Colonic mucosa (tissue), 4 donors: ENCODE measurements around the gene ZNF668. TPM values are rescaled to one million over a fixed set of nuclear protein-coding genes. Genes with fewer than 3 reads are reported as not detected.

Experiments
- DNase-seq: peaks from one replicate; pipeline ENCODE4 v3.0.0-alpha.2; 2020
- H3K27ac ChIP-seq: fragments of 200-600 bp; one replicate; pipeline ENCODE4 v1.8.0; 2021
- H3K27me3 ChIP-seq: fragments of 200-600 bp; one replicate; pipeline ENCODE4 v1.8.0; 2021
- H3K36me3 ChIP-seq: fragments of 200-600 bp; one replicate; pipeline ENCODE4 v1.8.0; 2021
- H3K4me1 ChIP-seq: fragments of 200-600 bp; one replicate; pipeline ENCODE4 v1.8.0; 2021; ENCODE audit warnings: mild to moderate bottlenecking
- H3K4me3 ChIP-seq: fragments of 200-600 bp; one replicate; pipeline ENCODE4 v1.8.0; 2021
- H3K9ac ChIP-seq, 2 donors: one replicate each; pipeline ENCODE4 v1.7.0; 2013; ENCODE audit warnings: control low read depth in 2 of 2, low read depth in 2 of 2, low read length in 2 of 2
- H3K9me3 ChIP-seq: fragments of 200-600 bp; one replicate; pipeline ENCODE4 v1.8.0; 2021
- intact Hi-C: fragments of 100-400 bp; cut with DNase I; formaldehyde crosslinking; loops from one replicate; pipeline ENCODE4 v1.14.1; 2022
- total RNA-seq, 2 donors: library from RNA; stranded (reverse); fragmentation: NEBNext Ultra II Directional in 1 of 2; extraction: Animal tissue kit (Norgen Biotek cat#: 25700) in 1 of 2; gene quantifications; one replicate each; pipeline ENCODE4 v1.2.1, GENCODE V29; 2021
- TF ChIP-seq, protein P1 (sequence below): fragments of 200-600 bp; IDR thresholded peaks from one replicate; pipeline ENCODE4 v1.8.0; 2022; ENCODE audit warnings: antibody characterized with exemption, mild to moderate bottlenecking
- donor health status: healthy.
- donor health status: DM: no; HTN: no; CAD: no.
- donor health status: DM: no; HTN: no; CAD: no.

Gene ZNF668
- total RNA-seq, 2 donors from 2014 or later, result 7.8 to 12.8 TPM

DNA sequence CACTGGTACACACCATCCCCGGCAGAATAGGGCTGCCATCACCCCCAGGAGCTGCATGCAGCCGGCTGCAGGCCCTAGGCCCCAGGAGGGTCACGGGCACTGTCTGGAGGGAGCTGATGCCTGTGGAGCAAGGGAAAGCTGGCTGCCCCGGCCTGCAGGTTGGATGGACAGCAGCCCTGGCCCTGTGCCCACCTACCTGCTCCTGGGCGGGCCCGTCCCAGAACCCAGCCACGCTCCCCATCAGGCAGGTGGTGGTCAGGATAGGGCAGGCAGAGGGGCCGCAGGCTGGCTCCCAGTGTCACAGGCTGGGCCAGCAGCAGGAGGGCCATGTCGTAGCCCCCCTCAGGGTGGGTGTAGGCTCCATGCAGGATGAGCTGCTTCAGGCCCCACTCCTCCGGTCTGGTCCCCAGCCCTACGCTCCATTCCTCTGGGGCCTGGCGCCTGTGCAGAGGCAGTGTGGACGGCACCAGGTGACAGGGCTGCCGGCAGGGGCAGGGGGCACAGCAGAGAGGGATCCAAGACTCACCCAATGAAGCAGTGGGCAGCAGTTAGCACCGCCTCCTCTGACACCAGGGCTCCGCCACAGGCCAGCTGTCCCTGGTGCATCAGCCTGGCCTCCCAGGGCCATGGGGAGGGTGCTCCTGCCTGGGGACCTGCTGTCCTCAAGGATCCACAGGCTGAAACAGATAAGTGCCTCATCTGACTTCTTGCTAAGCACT is 10.7 kb upstream of the ZNF668 start:
- Histone ChIP-seq H3K4me1 (no peaks in the 10 kb centered on the region), H3K4me3 (no peak overlapping the region), H3K27me3 (no peaks in the 10 kb centered on the region), H3K9me3 (no peaks in the 10 kb centered on the region), H3K36me3 (no peaks in the 10 kb centered on the region), H3K9ac (no peak overlapping the region), H3K27ac (no peak overlapping the region)
- intact Hi-C loops, result no loop called here
- TF ChIP-seq, protein P1, sequence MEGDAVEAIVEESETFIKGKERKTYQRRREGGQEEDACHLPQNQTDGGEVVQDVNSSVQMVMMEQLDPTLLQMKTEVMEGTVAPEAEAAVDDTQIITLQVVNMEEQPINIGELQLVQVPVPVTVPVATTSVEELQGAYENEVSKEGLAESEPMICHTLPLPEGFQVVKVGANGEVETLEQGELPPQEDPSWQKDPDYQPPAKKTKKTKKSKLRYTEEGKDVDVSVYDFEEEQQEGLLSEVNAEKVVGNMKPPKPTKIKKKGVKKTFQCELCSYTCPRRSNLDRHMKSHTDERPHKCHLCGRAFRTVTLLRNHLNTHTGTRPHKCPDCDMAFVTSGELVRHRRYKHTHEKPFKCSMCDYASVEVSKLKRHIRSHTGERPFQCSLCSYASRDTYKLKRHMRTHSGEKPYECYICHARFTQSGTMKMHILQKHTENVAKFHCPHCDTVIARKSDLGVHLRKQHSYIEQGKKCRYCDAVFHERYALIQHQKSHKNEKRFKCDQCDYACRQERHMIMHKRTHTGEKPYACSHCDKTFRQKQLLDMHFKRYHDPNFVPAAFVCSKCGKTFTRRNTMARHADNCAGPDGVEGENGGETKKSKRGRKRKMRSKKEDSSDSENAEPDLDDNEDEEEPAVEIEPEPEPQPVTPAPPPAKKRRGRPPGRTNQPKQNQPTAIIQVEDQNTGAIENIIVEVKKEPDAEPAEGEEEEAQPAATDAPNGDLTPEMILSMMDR, result no peak
- no peak for DNase-seq

DNA sequence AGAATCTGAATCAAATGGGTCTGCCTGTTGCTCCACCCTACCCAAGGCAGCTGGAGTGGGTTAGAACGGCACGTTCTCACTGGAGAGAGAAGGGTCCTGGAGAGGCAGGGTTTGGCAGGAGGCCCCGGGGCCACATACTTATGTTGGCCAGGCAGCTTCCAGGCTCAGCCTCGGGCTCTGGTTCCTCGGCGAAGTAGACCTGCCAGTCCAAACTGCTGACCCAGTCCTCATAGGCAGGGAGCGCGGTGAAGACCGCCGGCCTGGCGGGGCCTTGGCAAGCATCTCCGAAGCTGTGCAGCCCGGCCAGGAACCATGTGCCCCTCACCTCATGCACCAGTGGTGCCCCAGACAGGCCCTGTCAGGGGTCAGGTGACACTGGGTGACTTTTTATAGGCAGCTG is 9.9 kb upstream of the ZNF668 start:
- no peak for DNase-seq
- no peaks in the 10 kb centered on the region for H3K9me3 ChIP-seq
- TF ChIP-seq, protein P1, result no peak
- H3K4me1 ChIP-seq, result no peaks in the 10 kb centered on the region
- H3K27ac ChIP-seq, result no peak overlapping the region
- H3K36me3 ChIP-seq, result peaks cover 5% of the 10 kb centered on the region
- no peaks in the 10 kb centered on the region for H3K27me3 ChIP-seq
- no peak overlapping the region for H3K9ac ChIP-seq
- intact Hi-C loops, result no loop called here
- H3K4me3 ChIP-seq, result no peak overlapping the region

GRCh38 chr16:31083556-31083955 is 9.5 kb upstream of the ZNF668 start:
- TF ChIP-seq, protein P1, result no peak
- Histone ChIP-seq H3K4me1 (no peaks in the 10 kb centered on the region), H3K9me3 (no peaks in the 10 kb centered on the region), H3K27me3 (no peaks in the 10 kb centered on the region), H3K9ac (no peak overlapping the region), H3K27ac (no peak overlapping the region), H3K36me3 (peaks cover 9% of the 10 kb centered on the region), H3K4me3 (no peak overlapping the region)
- intact Hi-C loops, result no loop called here
- no peak for DNase-seq

GRCh38 chr16:31083081-31083480 is 9.0 kb upstream of the ZNF668 start:
- DNase-seq, result no peak
- Histone ChIP-seq H3K36me3 (peaks cover 12% of the 10 kb centered on the region), H3K27me3 (no peaks in the 10 kb centered on the region), H3K9ac (no peak overlapping the region), H3K4me1 (no peaks in the 10 kb centered on the region), H3K27ac (no peak overlapping the region), H3K4me3 (no peak overlapping the region), H3K9me3 (no peaks in the 10 kb centered on the region)
- TF ChIP-seq, protein P1, result no peak
- intact Hi-C loops, result no loop called here

DNA sequence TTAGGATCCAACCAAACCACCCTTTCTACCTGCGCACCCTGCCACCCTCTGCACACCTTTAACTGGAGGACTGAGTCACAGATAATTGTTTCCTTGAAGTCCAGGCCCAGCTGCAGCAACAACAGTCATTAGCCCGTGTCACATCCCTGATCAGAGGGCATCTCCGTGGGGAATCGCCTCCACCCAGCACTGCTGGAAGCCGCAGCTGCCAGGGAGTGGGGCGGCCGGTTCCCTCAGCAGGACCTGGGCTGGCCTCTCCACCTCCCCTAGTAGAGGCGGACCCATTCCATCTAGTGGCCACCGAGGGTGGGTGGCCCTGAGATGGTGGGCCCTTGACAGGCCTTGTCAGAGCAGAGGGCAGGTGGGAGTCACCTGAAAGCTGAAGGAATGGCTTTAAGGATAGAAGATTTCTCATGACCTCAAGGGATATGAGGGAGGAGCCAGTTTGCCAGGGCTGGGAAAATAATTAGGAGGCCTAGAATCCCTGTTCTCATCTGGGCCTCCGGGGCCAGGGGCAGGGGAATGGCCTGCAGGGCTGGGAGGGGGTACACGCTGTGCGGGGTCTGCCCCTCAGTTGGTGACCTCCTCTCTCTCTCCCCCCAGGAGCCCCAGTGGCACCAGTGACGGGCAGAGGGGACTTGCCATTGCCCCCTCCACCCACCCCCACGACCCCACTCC is 8.5 kb upstream of the ZNF668 start:
- H3K4me1 ChIP-seq, result no peaks in the 10 kb centered on the region
- no peak overlapping the region for H3K4me3 ChIP-seq
- peaks cover 12% of the 10 kb centered on the region for H3K36me3 ChIP-seq
- no peaks in the 10 kb centered on the region for H3K9me3 ChIP-seq
- H3K27me3 ChIP-seq, result no peaks in the 10 kb centered on the region
- TF ChIP-seq, protein P1, result no peak
- H3K9ac ChIP-seq, result no peak overlapping the region
- no peak for DNase-seq
- no peak overlapping the region for H3K27ac ChIP-seq
- intact Hi-C loops, result no loop called here
